GM12878 (cell line): Measurements from ENCODE around the gene KLHL15.
A peak's percentile ranks its signal among the peaks of the same experiment; 100 is the strongest.

Experiments used
- ATF3 ChIP-seq: IDR thresholded peaks from 2 replicates; pipeline ENCODE4 v1.6.1; 2011; ENCODE audit warnings: low read depth, mild to moderate bottlenecking, low read length, moderate library complexity, borderline replicate concordance; ENCODE audit errors: extremely low read depth
- CREB1 ChIP-seq: IDR thresholded peaks from 2 replicates; pipeline ENCODE4 v1.6.1; 2012; ENCODE audit warnings: low read depth, mild to moderate bottlenecking, inconsistent platforms
- CREM ChIP-seq: IDR thresholded peaks from 2 replicates; pipeline ENCODE4 v1.6.1; 2014; ENCODE audit warnings: antibody characterized with exemption, low read depth
- CTCF ChIP-seq, 3 experiments: IDR thresholded peaks in 2 of 3; conservative IDR thresholded peaks in 1 of 3; 2 replicates each; pipeline ENCODE4 v1.5.1; 2011; ENCODE audit warnings: low read depth in 3 of 3, low read length in 3 of 3, mild to moderate bottlenecking in 3 of 3, control low read depth in 2 of 3, moderate library complexity in 2 of 3, inconsistent platforms in 1 of 3, mixed read lengths in 1 of 3; ENCODE audit not compliant: control insufficient read depth in 2 of 3, insufficient read depth in 1 of 3; ENCODE audit errors: extremely low read depth in 1 of 3
- DPF2 ChIP-seq: fragments of 450-650 bp; IDR thresholded peaks from 2 replicates; pipeline ENCODE4 v1.6.1; 2017; ENCODE audit warnings: mild to moderate bottlenecking
- FOXK2 ChIP-seq: fragments of 450-650 bp; IDR thresholded peaks from 2 replicates; pipeline ENCODE4 v1.6.1; 2017; ENCODE audit warnings: mild to moderate bottlenecking, moderate library complexity
- MAX ChIP-seq: IDR thresholded peaks from 2 replicates; pipeline ENCODE4 v1.6.1; 2012; ENCODE audit warnings: low read depth, low read length, improper control_type of control experiment
- NFYB ChIP-seq: IDR thresholded peaks from 2 replicates; pipeline ENCODE4 v1.6.1; 2011; ENCODE audit warnings: low read depth, mild to moderate bottlenecking, low read length, improper control_type of control experiment, moderate library complexity; ENCODE audit not compliant: insufficient read depth
- NR2C2 ChIP-seq: IDR thresholded peaks from 2 replicates; pipeline ENCODE4 v1.6.1; 2011; ENCODE audit warnings: borderline replicate concordance, low read depth; ENCODE audit not compliant: control insufficient read depth, insufficient read length
- NRF1 ChIP-seq: conservative IDR thresholded peaks from 2 replicates; pipeline ENCODE4 v1.6.1; 2011; ENCODE audit warnings: mild to moderate bottlenecking, low read depth, low read length, improper control_type of control experiment
- SMC3 ChIP-seq: IDR thresholded peaks from 2 replicates; pipeline ENCODE4 v1.6.1; 2011; ENCODE audit warnings: low read length, improper control_type of control experiment, borderline replicate concordance
- YY1 ChIP-seq: IDR thresholded peaks from 2 replicates; pipeline ENCODE4 v1.6.1; 2011; ENCODE audit warnings: low read depth, mild to moderate bottlenecking, low read length
- ZNF207 ChIP-seq: fragments of 450-650 bp; IDR thresholded peaks from 2 replicates; pipeline ENCODE4 v1.6.1; 2014; ENCODE audit warnings: antibody characterized with exemption, mild to moderate bottlenecking, borderline replicate concordance
- ZNF274 ChIP-seq: IDR thresholded peaks from one replicate; pipeline ENCODE4 v1.8.0; 2011; ENCODE audit not compliant: insufficient read length, insufficient read depth

- TF ChIP-seq CREM (no peak), CTCF (IDR thresholded peaks at IDR 0.05 in 2 of 3, conservative IDR thresholded peaks at IDR 0.05 in 1 of 3; ENCODE audit: control insufficient read depth in 2 of 3, extremely low read depth in 1 of 3, insufficient read depth in 1 of 3, low read depth in 3 of 3, low read length in 3 of 3) (no peak), ZNF274 (no peak), MAX (no peak), DPF2 (no peak), ATF3 (no peak), ZNF207 (no peak), NFYB (no peak), NRF1 (no peak), FOXK2 (no peak), SMC3 (no peak), CREB1 (no peak), NR2C2 (no peak), YY1 (peak; percentile 35; the same call in 1 of the 2 replicates)
Measured at GRCh38 chrX:24026432-24026831, 554 bp downstream of the KLHL15 start.
